ENCODE results near the gene DUS2. TPM values are rescaled to one million over a fixed set of nuclear protein-coding genes. Genes with fewer than 3 reads are reported as not detected.
"Not testable (repeated sequence)": the region's sequence is repeated elsewhere in the genome, so short reads cannot be mapped to it uniquely, and the experiment has no call there.

DUS2 gene
- total RNA-seq, 4 donors from 2014 or later: 10.0 to 14.1 (median 12.9) TPM

- no peak overlapping the region for H3K4me3 ChIP-seq (replicated peaks in 1 of 3)
- DNase-seq: no peak
- intact Hi-C loops (cut with DNase I): no loop called here
- H3K36me3 ChIP-seq: no peaks in the 10 kb centered on the region
- H3K27me3 ChIP-seq: no peaks in the 10 kb centered on the region
- no peak overlapping the region for H3K27ac ChIP-seq
- H3K9me3 ChIP-seq: no peaks in the 10 kb centered on the region
- 50 to 62% methylated on average over 8 to 9 of the region's 9 CpGs for WGBS, 2 donors
- H3K4me1 ChIP-seq: peaks cover 0 to 7% of the 10 kb centered on the region in 2 donors
- TF ChIP-seq, protein P1, sequence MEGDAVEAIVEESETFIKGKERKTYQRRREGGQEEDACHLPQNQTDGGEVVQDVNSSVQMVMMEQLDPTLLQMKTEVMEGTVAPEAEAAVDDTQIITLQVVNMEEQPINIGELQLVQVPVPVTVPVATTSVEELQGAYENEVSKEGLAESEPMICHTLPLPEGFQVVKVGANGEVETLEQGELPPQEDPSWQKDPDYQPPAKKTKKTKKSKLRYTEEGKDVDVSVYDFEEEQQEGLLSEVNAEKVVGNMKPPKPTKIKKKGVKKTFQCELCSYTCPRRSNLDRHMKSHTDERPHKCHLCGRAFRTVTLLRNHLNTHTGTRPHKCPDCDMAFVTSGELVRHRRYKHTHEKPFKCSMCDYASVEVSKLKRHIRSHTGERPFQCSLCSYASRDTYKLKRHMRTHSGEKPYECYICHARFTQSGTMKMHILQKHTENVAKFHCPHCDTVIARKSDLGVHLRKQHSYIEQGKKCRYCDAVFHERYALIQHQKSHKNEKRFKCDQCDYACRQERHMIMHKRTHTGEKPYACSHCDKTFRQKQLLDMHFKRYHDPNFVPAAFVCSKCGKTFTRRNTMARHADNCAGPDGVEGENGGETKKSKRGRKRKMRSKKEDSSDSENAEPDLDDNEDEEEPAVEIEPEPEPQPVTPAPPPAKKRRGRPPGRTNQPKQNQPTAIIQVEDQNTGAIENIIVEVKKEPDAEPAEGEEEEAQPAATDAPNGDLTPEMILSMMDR (IDR thresholded peaks at IDR 0.05): no peak
- no peak for TF ChIP-seq POLR2A (IDR thresholded peaks at IDR 0.05)
Measured at GRCh38 chr16:68009157-68009735, 13.8 kb upstream of the DUS2 start.

DNA sequence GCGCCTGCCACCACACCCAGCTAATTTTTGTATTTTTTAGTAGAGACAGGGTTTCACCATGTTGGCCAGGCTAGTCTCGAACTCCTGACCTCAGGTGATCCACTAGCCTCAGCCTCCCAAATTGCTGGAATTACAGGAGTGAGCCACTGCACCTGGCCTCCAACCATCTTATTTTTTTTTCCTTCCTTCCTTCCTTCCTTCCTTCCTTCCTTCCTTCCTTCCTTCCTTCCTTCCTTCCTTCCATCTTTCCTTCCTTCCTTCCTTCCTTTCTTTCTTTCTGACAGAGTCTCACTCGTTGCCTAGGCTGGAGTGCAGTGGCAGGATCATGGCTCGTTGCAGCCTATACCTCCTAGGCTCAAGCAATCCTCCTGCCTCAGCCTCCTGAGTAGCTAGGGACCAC, 13.2 kb upstream of the DUS2 start:
- DNase-seq; H3K9me3 ChIP-seq; H3K27ac ChIP-seq; intact Hi-C loops (cut with DNase I); H3K4me3 ChIP-seq (replicated peaks in 1 of 3); H3K36me3 ChIP-seq; H3K27me3 ChIP-seq; H3K4me1 ChIP-seq: not testable (repeated sequence)
- 82% methylated on average over 4 of the region's 4 CpGs for WGBS, 2 donors

DNA sequence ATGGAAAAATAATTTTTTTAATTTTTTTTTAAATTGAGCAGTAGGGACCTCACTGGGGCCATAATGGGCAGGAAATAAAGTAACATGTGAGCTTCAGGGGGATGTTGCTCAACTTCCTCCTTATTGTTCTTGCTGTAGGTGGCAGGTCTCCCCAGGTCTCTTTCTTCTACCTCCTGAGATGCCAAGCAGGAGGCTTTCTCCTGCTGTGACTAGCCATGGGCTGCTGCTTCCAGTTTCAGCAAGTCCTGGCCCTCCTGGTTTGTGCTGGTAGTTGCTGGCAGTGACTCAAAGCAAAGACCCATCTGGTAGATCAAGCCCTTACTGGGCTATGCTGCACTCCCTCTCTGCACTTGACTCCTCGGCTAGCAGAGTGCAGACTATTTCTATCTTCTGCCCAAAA, 9.6 kb upstream of the DUS2 start:
- Histone ChIP-seq H3K27me3 (no peaks in the 10 kb centered on the region), H3K27ac (no peak overlapping the region), H3K9me3 (no peaks in the 10 kb centered on the region), H3K36me3 (no peaks in the 10 kb centered on the region), H3K4me3 (replicated peaks in 1 of 3) (no peak overlapping the region), H3K4me1 (no peaks in the 10 kb centered on the region)
- intact Hi-C loops (cut with DNase I): no loop called here
- DNase-seq: no peak
- TF ChIP-seq, protein P1 (IDR thresholded peaks at IDR 0.05): no peak
- no peak for TF ChIP-seq POLR2A (IDR thresholded peaks at IDR 0.05)
- WGBS, 2 donors: 53 to 80% methylated on average over 1 of the region's 1 CpG

GRCh38 chr16:68015681-68016080, 7.4 kb upstream of the DUS2 start, which contains the start of gene DPEP2NB:
DPEP2NB (minus strand) TSS chr16:68015911; CDS start chr16:68015770, 141 bp downstream.
- no peaks in the 10 kb centered on the region for H3K36me3 ChIP-seq
- H3K9me3 ChIP-seq: no peaks in the 10 kb centered on the region

DNA sequence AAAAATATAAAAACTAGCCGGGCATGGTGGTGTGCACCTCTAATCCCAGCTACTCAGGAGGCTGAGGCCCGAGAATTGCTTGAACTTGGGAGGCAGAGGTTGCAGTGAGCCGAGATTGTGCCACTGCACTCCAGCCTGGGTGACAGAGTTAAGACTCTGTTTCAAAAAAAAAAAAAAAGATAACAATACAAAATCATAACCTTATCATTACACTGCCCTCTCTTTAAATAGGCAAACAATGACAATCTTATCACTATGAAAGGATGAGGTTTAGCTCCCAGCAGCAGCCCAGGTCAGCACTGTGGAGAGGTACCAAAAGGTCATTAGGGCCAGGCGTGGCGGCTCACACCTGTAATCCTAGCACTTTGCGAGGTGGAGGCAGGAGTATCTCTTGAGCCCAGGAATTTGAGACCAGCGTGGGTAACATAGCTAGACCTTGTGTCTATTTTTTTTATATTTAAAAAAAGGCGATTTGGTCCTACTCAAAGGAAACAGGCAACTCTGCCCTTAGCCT, 3.9 kb upstream of the DUS2 start:
- H3K36me3 ChIP-seq: peaks cover 0 to 6% of the 10 kb centered on the region in 2 donors
- TF ChIP-seq, protein P1 (IDR thresholded peaks at IDR 0.05): no peak
- no peak for TF ChIP-seq POLR2A (IDR thresholded peaks at IDR 0.05)

More at GRCh38 chr16:68015681-68016080, 7.4 kb upstream of the DUS2 start, which contains the start of gene DPEP2NB:
- Histone ChIP-seq H3K4me1 (no peaks in the 10 kb centered on the region), H3K27me3 (no peaks in the 10 kb centered on the region), H3K27ac (no peak within 1 kb of the TSS), H3K4me3 (replicated peaks in 1 of 3) (no peak within 1 kb of the TSS)
- TF ChIP-seq, protein P1 (IDR thresholded peaks at IDR 0.05): no peak
- TF ChIP-seq POLR2A (IDR thresholded peaks at IDR 0.05): no peak
- intact Hi-C loops (cut with DNase I): no loop called here
- DNase-seq: no peak
- 75 to 86% methylated on average over 5 of the region's 5 CpGs for WGBS, 2 donors

More for the DNA sequence above, 3.9 kb upstream of the DUS2 start:
- Histone ChIP-seq H3K4me3 (replicated peaks in 1 of 3) (no peak overlapping the region), H3K27ac (no peak overlapping the region), H3K27me3 (no peaks in the 10 kb centered on the region), H3K9me3 (no peaks in the 10 kb centered on the region), H3K4me1 (peaks cover 17 to 22% of the 10 kb centered on the region in 2 donors)
- intact Hi-C loops (cut with DNase I): no loop called here
- WGBS, 2 donors: 65 to 76% methylated on average over 8 of the region's 8 CpGs
- DNase-seq: no peak
